T47D (cell line): ENCODE results near the gene DAAM1.

Experiments used
- DNase-seq, 2 experiments: peaks; one replicate each; pipeline versions ENCODE4 v3.0.0 to v3.0.0-alpha.2; 2011 to 2012; ENCODE audit warnings: low read depth in 1 of 2, low spot score in 1 of 2
- JUND ChIP-seq: IDR thresholded peaks from 2 replicates; pipeline ENCODE4 v1.6.1; 2012; ENCODE audit warnings: low read depth
- in situ Hi-C: cut with HindIII; loops from 2 replicates; pipeline ENCODE4 v1.10.0; 2016; ENCODE audit warnings: low sequenced_read_pairs, low pct_unique_long_range_greater_than_20kb

The DAAM1 gene

DNA sequence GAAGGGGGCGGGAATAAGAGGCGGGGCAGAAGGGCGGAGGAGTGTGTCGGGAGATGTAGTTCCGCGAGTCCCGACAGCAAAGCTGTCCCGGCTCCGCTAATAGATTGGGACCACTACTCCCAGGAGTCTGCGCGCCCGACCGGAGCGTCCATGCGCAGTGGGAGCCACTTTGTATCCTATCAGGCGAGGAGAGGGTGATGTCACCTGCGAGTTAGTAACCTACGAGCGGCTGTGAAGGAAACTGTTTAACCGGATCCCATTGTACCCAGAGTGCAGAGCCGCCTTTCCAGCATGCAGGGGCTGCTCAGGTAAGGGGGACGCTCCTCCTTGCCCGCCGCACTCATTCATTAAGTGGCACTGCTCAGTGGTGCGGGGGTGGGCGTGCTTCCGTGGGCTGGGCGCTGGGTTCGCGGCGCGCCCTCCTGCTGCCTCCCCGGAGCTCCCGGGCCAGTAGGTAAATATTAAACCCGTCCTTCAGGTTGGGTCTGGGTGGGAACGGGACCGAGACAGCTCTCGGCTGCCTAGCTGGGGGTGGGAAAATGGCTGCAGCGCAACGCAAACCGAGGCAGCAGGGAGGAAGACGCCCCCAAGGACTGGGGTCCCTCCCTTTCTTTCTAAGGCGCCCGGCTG, at the start of gene DAAM1:
DAAM1 (plus strand) TSS at position 207 of the 630 bp plus-strand sequence. CDS start 74,811 bp downstream, outside the sequence.
- TF ChIP-seq JUND = 0 out of 2 replicates have a peak, but pooled peaks have one; percentile 63
- in situ Hi-C loops = no loop called here
- peak; percentile 96 to 100 for DNase-seq

DNA sequence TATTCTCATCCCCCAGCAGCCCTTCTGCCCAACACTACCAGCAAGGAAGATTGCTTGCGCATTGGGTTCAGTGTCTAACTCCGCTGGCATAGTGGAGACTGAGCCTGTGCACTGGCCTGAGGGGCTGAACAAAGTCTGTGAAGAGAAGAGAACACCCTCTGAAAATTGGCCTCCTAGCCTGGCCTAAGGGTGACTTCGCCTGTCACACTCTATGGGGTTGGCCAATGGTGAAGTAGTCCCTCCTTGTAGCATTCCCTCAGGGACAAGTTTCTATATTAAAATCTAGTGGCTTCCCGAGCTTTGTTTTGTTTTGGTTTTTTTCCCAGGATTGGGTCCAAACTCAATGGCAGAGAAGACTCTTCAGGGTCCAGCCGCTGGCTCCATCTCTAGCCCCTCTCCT, 49.1 kb upstream of the DAAM1 start:
- in situ Hi-C loops = no loop called here

DNA sequence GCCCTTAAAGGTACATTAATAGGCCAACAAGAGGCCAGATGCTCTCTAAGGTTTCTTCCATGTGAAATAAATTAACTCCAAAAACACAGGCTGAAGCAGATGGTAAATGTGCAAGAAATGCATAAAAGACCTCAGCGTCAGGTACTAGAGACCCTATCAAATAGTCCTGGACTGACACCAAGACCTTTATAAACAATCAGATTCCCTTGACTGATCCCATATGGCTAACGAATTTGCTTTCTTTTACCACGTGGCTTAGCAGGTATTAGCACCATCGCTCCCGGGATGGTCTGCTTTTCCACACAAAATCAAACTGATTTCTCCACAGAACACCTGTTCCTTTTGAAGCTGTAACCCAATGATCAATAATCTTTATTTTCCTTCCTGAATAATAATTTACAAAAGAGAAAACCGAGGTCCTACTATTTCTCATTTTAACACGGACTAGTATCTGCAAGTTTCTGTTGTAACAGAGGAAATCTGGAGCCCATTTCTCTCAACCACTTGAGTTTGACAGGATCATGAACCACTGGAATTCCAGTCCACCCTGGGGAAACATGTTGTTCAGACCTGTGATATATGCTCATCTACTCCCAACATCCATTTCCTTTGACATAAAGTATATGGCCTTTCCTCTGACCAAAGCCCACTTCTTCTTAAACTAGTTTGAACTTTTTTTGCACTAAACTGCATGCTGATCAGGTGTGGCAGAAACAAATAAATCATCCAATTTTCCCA, 48.2 kb upstream of the DAAM1 start:
- no peak for TF ChIP-seq JUND
- in situ Hi-C loops = no loop called here
- DNase-seq = no peak

More for the DNA sequence above, 49.1 kb upstream of the DAAM1 start:
- no peak for TF ChIP-seq JUND
- no peak for DNase-seq

DNA sequence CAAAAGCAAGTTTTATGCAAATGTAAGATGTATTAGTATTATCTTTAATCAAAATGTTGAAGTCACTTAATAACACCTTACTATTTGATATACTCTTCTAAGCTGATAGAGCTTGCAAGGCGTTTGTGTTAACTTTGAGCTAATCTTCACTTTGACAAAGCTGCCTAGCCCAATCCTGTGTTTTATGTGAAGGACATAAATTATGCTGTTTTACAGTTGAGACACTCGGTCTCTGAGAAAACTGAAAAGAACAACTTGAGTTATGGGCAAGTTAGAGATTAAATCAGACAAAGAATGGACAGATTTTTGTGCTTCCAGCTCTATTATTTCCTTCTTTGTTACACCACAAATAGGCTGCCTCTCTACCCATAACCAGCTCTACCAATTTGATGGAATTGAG, 42.0 kb upstream of the DAAM1 start:
- no peak for DNase-seq
- no peak for TF ChIP-seq JUND
- in situ Hi-C loops = no loop called here

DNA sequence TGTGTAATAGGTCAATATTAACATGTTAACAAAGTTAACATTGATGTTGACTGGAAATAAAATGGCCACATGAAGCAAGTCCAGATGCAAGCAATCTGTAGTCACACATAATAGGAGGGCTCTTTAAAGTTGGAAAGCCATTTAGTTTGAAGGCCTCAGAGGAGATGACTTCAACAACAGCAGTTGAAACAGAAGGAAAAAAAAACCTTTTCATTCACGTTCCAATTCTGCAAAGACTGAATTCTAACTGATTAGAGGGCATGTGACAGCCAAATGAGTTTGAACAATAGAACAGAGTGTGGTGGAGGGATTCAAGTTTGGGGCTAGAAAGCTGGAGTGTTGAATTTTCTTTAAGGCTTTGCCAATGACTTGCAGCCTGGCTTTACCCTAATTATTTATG, 41.5 kb upstream of the DAAM1 start:
- no peak for TF ChIP-seq JUND
- no peak for DNase-seq
- in situ Hi-C loops = no loop called here

DNA sequence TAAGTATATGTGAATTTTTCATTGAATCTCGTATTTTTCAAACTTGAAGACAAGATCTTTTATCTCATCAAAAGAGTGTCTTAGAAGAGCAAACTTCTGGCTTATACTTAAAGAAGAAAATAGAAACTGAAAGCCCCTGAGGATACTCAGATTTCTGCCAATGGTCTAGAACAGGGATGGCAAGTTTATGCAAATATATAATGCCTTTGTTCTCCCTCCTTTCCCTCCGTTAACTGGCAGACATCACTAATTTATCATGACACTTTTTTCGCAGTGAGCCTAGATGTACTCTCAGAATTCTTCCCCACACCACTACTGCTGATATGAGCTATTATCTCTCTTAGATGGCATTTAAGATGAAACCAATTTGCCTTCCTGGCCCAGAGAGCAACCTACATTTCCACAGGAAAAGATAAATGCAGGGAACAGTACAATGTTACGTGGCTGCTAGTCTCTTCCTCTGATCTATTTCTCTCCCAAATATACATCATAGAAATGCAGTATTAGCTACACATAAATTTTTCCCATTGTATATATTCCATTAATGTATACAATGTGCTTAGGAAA, 40.0 kb upstream of the DAAM1 start:
- DNase-seq = no peak
- TF ChIP-seq JUND = no peak
- in situ Hi-C loops = no loop called here

DNA sequence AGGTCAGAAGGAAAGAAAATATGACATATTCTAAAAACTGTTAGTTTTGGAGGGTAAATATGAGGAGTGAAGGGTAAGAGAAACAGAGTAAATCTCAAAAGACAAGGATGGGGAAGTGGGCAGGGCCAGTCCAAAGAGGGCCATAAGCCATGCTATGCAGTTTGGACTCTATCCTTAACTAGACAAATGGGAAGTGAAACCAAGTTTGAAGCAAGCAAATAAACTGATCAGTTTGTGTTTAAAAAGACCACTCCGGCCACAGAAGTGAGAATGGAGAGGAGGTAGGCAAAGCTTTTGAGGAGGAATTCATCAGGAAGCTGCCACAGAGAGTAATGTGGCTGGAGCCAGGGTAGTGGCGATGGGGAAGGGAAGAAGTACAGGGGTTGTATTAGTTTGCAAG, 37.5 kb upstream of the DAAM1 start:
- in situ Hi-C loops = no loop called here
- DNase-seq = no peak
- no peak for TF ChIP-seq JUND

GRCh38 chr14:59154373-59154772, 34.1 kb upstream of the DAAM1 start:
- TF ChIP-seq JUND = no peak
- DNase-seq = no peak
- in situ Hi-C loops = no loop called here

GRCh38 chr14:59155886-59156285, 32.6 kb upstream of the DAAM1 start:
- TF ChIP-seq JUND = no peak
- in situ Hi-C loops = no loop called here
- DNase-seq = no peak

- no peak for TF ChIP-seq JUND
- DNase-seq = no peak
- in situ Hi-C loops = no loop called here
Observed at GRCh38 chr14:59159169-59159568, 29.3 kb upstream of the DAAM1 start.

- no peak for TF ChIP-seq JUND
- no peak for DNase-seq
- in situ Hi-C loops = no loop called here
Observed at GRCh38 chr14:59160506-59160905, 28.0 kb upstream of the DAAM1 start.

GRCh38 chr14:59161561-59162175, 26.8 kb upstream of the DAAM1 start:
- no peak for DNase-seq
- in situ Hi-C loops = no loop called here
- TF ChIP-seq JUND = no peak

DNA sequence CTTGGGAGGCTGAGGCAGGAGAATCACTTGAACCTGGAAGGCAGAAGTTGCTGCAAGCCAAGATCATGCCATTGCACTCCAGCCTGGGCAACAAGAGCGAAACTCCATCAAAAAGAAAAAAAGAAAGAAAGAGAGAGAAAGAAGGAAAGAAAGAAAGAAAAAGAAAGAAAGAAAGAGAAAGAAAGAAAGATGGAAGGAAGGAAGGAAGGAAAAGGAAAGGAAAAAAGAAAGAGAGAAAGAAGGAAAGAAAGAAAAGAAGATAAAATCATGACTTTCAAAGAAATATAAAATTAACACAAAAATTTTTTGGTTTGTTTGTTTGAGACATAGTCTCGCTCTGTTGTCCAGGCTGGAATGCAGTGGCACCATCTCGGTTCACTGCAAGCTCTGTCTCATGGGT, 22.2 kb upstream of the DAAM1 start:
- DNase-seq = no peak
- in situ Hi-C loops = no loop called here
- no peak for TF ChIP-seq JUND
